Testis (tissue), 3 donors: Measurements from ENCODE around the gene KRI1. TPM values are rescaled to one million over a fixed set of nuclear protein-coding genes. Genes with fewer than 3 reads are reported as not detected.
"Not testable (repeated sequence)": the region's sequence is repeated elsewhere in the genome, so short reads cannot be mapped to it uniquely, and the experiment has no call there.

ENCODE experiments used
- DNase-seq: peaks from one replicate; pipeline ENCODE4 v3.0.0-alpha.2; 2019
- H3K27ac ChIP-seq, 2 donors: fragments of 200-600 bp; sonication (generic); one replicate each; pipeline ENCODE4 v1.5.1; 2019
- H3K27me3 ChIP-seq: fragments of 200-600 bp; sonication (generic); one replicate; pipeline ENCODE4 v1.5.1; 2019
- H3K36me3 ChIP-seq: fragments of 200-600 bp; sonication (generic); one replicate; pipeline ENCODE4 v1.5.1; 2017; ENCODE audit warnings: low read depth; ENCODE audit errors: missing control alignments
- H3K4me1 ChIP-seq: fragments of 200-600 bp; sonication (generic); one replicate; pipeline ENCODE4 v1.5.1; 2019
- H3K4me3 ChIP-seq, 2 donors: fragments of 200-600 bp; sonication (generic); one replicate each; pipeline ENCODE4 v1.5.1; 2017 to 2019
- H3K9me3 ChIP-seq: fragments of 200-600 bp; sonication (generic); one replicate; pipeline ENCODE4 v1.5.1; 2017
- CTCF ChIP-seq, 3 experiments: fragments of 450-650 bp in 2 of 3; fragments of 200-600 bp in 1 of 3; sonication (generic) in 1 of 3; IDR thresholded peaks; one replicate each; pipeline ENCODE4 v1.5.1; 2016 to 2019; ENCODE audit warnings: antibody characterized with exemption in 3 of 3, mild to moderate bottlenecking in 2 of 3, moderate library complexity in 1 of 3
- POLR2A ChIP-seq: fragments of 450-650 bp; IDR thresholded peaks from one replicate; pipeline ENCODE4 v1.6.1; 2017; ENCODE audit warnings: antibody characterized with exemption, mild to moderate bottlenecking, moderate library complexity
- WGBS, 2 donors: methylation state at CpG; one replicate each; pipeline ENCODE4 v1.1.5; 2018; 5-methylcytosine and 5-hydroxymethylcytosine counted together
- intact Hi-C: fragments of 100-400 bp; cut with DNase I; formaldehyde crosslinking; loops from one replicate; pipeline ENCODE4 v1.15.1; 2023; ENCODE audit warnings: low total_unique reads
- polyA plus RNA-seq: library from polyadenylated mRNA; stranded (reverse); fragments of 350-450 nt; fragmentation: Illumina TruSeq; extraction: RNeasy Lipid Tissue Mini Kit (QIAGEN cat#74804); gene quantifications from one replicate; pipeline ENCODE4 v1.2.3, GENCODE V29; 2014; ENCODE audit warnings: low read depth, low replicate concordance; ENCODE audit not compliant: insufficient read depth
- total RNA-seq, 2 donors: library from RNA; depleted of rRNA; stranded (reverse); fragments of >200 nt; gene quantifications; one replicate each; pipeline ENCODE4 v1.2.3, GENCODE V29; 2016

Gene KRI1
- total and polyA plus RNA-seq, 3 donors from 2014 or later, result 33.7 to 48.3 (median 34.6) TPM

GRCh38 chr19:10580979-10581631, 15.3 kb upstream of the KRI1 start:
- Histone ChIP-seq H3K9me3 (no peaks in the 10 kb centered on the region), H3K27me3 (no peaks in the 10 kb centered on the region), H3K4me3 (no peak overlapping the region), H3K4me1 (no peaks in the 10 kb centered on the region), H3K36me3 (no peaks in the 10 kb centered on the region), H3K27ac (no peak overlapping the region)
- TF ChIP-seq CTCF (IDR thresholded peaks at IDR 0.05) (peak; percentile 92 to 98 (median 96)), POLR2A (no peak)
- DNase-seq, result peak; percentile 96
- WGBS, 2 donors, result 44 to 55% methylated on average over 30 to 31 of the region's 31 CpGs
- intact Hi-C loops, result no loop called here

- no peak overlapping the region for H3K4me3 ChIP-seq
- 98% methylated on average over 6 of the region's 6 CpGs; no CpG with 5 or more reads in 1 of the 2 donors for WGBS, 2 donors
Observed at GRCh38 chr19:10577951-10578350, 12.1 kb upstream of the KRI1 start.

GRCh38 chr19:10575011-10575716, 9.4 kb upstream of the KRI1 start:
- WGBS, 2 donors, result 84 to 89% methylated on average over 6 of the region's 6 CpGs
- Histone ChIP-seq H3K4me1 (peaks cover 5% of the 10 kb centered on the region), H3K27ac (no peak overlapping the region), H3K9me3 (no peaks in the 10 kb centered on the region), H3K36me3 (no peaks in the 10 kb centered on the region), H3K4me3 (no peak overlapping the region), H3K27me3 (no peaks in the 10 kb centered on the region)
- TF ChIP-seq POLR2A (no peak), CTCF (IDR thresholded peaks at IDR 0.05) (no peak)
- intact Hi-C loops, result loop anchor here (5.0 to 10.0 kb wide), 2 partner anchors 67 to 100 kb away; no protein-coding TSS in a partner anchor
- no peak for DNase-seq

More at GRCh38 chr19:10577951-10578350, 12.1 kb upstream of the KRI1 start:
- Histone ChIP-seq H3K27ac (no peak overlapping the region), H3K27me3 (no peaks in the 10 kb centered on the region), H3K4me1 (no peaks in the 10 kb centered on the region), H3K36me3 (no peaks in the 10 kb centered on the region), H3K9me3 (no peaks in the 10 kb centered on the region)
- TF ChIP-seq CTCF (IDR thresholded peaks at IDR 0.05) (no peak), POLR2A (no peak)
- no peak for DNase-seq
- intact Hi-C loops, result loop anchor here (5.0 to 10.0 kb wide), 2 partner anchors 64 to 103 kb away; no protein-coding TSS in a partner anchor

GRCh38 chr19:10574462-10574861, 8.7 kb upstream of the KRI1 start:
- Histone ChIP-seq H3K27ac (no peak overlapping the region), H3K9me3 (no peaks in the 10 kb centered on the region), H3K4me1 (peaks cover 8% of the 10 kb centered on the region), H3K27me3 (no peaks in the 10 kb centered on the region), H3K4me3 (no peak overlapping the region), H3K36me3 (no peaks in the 10 kb centered on the region)
- TF ChIP-seq POLR2A, result no peak
- TF ChIP-seq CTCF (IDR thresholded peaks at IDR 0.05), result no peak
- intact Hi-C loops, result loop anchor here (10.0 kb wide), 1 partner anchor 100 kb away; no protein-coding TSS in a partner anchor
- WGBS, 2 donors, result 85 to 88% methylated on average over 8 of the region's 8 CpGs
- no peak for DNase-seq

- not testable (repeated sequence) for H3K27me3 ChIP-seq, H3K4me3 ChIP-seq, H3K27ac ChIP-seq, H3K36me3 ChIP-seq, DNase-seq, H3K9me3 ChIP-seq
- H3K4me1 ChIP-seq, result peaks cover 12% of the 10 kb centered on the region
- intact Hi-C loops, result loop anchor here (10.0 kb wide), 1 partner anchor 99 kb away; no protein-coding TSS in a partner anchor
- WGBS, 2 donors, result 84 to 89% methylated on average over 6 of the region's 6 CpGs
Observed at GRCh38 chr19:10573793-10574192, 8.0 kb upstream of the KRI1 start.
